Fibroblast of peridontal ligament (primary cell): ENCODE data around the gene COL23A1.

Experiments used
- DNase-seq: peaks from one replicate; pipeline ENCODE4 v3.0.0-alpha.2; 2010; ENCODE audit errors: extremely low read depth

The COL23A1 gene

DNA sequence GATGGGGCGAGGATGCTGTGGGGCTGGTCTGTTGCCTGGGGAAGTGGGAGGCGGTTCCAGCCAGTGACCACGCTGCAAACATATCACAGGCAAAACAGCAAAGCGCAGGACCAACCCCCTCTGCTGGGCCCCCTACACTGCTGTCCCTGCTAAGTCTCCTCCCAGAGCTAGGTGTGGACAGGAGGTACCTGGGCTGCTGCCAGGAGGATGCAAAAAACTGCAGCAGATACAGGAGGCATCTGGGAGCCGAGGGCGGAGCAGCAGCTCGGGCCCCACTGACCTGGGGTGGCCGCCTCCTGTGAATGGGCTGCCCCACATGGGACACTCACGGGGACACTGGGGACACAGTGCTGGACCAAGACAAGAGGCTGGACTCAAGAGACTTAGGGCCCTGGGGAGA, 309.6 kb downstream of the COL23A1 start:
- DNase-seq, result no peak

GRCh38 chr5:178279723-178280438, 310.3 kb downstream of the COL23A1 start:
- peak; percentile 37 for DNase-seq

DNA sequence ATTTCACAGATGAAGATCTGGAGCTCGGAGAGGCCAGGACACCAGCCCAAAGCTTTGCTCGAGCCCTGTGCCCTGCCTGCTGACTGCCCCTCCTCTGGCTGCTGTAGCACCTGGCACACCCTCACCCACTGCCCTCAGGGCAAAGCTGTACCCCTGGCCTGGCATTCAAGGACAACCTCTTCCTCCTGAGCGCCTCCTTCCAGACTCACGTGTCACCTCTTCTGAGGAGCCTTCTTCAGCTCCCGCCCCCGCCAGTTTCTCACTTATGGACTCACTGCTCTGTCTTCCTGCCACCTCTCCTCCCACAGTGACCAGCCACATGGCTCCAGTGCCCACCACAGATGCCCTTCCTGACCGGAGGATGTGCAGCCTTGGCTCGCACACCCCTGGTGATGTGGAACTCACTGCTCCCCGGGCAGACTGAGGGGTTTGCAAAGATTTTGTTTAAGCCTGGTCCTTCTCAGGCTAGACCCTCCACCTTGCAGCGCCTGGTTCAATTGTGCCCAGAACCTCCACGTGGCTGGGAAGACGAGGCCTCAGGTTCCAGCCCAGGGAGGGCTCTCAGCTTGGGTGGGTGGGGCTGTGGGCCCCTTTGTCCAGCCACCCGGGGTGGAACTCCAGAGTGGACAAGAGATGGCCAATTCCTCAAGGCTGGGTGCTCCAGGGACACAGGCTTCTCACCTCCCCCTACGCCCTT, 311.0 kb downstream of the COL23A1 start:
- DNase-seq, result no peak

- DNase-seq, result no peak
Observed at GRCh38 chr5:178278358-178279023, 311.7 kb downstream of the COL23A1 start.

DNA sequence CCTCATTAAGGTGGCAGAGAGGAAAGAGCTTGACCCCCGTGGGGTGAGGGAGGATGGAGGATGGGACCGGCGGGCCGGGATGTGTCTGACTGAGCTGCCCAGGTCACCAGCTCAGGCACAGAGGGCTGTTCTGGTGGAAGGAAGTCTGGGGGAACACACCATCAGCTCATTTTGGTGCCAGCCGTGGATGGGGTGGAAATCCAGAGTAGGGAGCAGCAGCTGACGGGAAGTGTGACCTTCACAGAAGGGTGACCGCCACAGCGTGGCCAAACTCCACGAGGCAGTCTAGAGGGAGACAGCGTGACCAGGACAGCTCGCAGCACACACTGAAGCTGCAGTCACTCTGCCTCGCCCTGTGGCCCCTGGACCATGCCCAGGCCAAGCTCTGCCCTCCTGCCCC, 312.3 kb downstream of the COL23A1 start:
- no peak for DNase-seq

- DNase-seq, result no peak
Observed at GRCh38 chr5:178277346-178277745, 312.8 kb downstream of the COL23A1 start.

DNA sequence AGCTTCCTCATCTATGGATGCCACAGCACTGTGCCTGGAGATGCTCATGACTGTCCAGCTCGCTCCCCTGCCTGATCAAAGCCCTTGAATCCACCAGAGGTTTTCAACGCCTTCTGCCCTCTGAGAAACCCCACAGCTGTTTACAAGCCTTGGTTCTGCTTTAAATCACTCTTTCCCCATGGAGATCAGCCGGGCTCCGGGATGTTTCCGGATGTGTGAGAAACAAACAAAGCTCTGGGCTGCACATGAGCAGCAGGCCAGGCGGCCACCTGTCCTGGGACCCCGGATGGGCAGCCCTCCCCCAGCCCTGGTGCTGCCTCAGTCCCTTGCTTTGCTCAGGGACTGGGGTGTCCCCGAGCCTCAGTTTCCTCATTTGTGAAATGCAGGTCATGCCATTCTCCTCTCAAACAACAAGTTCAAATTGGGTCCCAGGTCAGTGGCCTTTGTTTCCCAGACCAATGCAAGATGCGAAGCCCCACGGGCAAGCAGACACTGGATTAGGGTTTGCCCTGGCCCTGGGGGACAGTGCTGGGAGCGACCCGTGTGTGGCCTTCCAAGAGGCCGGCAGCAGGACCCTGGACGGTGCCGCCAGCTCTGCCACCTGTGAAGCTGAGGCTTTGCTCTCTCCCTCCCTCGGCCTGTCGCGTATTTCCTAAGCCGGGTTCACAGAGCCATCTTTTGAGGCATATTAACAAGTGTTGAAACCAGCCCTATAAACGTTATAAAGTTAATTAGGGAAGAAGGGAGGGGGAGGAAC, 315.2 kb downstream of the COL23A1 start:
- no peak for DNase-seq

DNA sequence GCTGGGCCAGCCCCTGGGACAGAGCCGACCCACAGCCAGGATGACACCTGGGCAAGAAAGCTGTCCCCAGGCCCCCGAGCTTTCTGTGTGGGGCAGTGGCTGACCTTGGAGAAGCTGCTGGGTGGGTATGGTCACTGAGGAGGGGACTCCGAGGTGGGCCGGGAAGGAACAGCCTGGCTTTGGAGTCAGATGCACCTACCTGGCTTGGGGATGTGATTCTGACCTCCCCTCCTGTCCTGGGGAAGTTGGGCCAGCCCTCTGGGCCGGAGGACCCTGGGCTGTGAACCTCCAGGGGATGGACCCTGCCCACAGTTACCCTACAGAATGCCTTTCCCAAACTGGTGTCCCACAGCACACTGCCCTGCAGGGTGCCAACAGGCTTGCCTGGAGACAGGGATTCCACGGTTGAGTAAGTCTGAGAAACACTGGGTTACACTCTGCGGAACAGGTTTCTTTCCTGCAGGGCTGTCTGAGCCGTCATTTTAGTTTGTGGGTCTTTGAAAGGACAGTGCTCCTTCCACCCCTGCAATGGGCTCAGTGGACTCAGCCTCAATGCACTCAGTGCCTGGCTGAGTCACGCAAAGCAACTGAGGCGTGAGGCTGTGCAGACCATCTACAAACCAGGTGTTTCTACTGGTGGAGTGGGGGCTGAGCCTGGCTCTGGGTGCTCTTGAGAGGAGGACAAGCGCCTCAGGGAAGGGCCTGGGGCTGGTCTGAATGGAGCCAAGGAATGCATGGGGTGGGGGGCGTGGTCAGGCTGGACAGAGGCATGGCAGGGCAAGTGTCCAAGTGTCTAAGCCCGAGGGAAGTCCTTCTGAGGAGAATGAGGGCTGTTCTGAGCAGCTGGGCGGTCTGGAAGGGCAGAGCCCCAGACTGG, 316.3 kb downstream of the COL23A1 start:
- no peak for DNase-seq

- no peak for DNase-seq
Observed at GRCh38 chr5:178273041-178273440, 317.2 kb downstream of the COL23A1 start.

GRCh38 chr5:178272591-178272990, 317.6 kb downstream of the COL23A1 start:
- DNase-seq, result no peak

DNA sequence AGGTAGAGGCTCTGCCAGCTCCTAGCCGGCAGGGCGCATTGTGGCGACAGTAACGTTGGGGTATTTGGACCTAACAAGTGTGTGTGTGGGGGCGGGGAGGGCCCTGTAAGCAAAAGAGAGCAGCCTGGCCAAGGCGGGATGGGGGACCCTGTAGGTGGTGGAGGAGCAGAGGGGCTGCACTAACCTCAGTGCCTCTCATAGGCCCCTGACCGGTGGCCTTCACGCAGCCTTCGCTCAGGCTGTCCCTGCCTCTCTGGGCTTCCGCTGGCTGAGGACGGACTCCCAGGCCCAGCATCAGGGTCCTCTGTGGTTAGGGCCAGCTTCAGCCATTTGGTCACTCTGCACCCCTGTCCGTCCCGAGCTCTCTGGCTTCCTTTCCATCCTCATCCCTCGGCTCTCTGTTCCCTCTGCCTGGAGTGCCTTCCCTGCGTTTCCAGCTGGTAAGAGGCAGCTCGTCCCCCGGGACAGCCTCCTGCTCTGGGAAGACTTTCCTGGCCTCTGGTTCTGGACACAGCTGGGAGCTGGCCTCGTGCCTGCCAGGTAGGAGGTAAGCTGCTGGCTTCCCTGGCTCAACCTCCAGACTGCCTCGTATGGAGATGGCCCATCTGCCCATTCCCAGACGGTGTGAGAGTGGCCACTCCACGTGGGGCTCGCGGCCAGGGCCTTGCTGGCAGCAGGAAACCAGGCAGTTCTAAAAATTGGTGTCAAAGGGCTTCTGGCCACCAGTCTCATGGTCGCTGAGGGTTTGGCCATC, 318.3 kb downstream of the COL23A1 start:
- DNase-seq, result no peak

DNA sequence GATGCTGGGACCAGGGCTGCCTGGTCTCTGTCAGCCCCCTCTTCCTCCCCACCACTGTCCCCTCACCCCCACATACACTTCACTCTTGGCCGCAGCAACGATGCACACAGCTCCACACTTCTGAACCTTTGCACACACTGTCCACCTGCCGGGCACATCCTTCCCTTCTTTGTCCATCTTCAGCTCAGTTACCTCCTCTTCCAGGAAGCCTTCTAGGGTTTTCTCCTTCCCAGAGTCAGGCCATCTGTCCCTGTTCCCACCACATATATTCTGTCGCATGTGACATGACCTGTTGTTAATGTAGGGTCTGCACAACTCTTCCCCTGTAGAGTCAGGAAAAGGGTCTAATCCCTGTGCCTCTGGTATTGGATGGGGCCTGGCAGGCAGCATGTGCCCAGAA, 319.0 kb downstream of the COL23A1 start:
- DNase-seq, result no peak

GRCh38 chr5:178269499-178269898, 320.7 kb downstream of the COL23A1 start:
- no peak for DNase-seq

- DNase-seq, result no peak
Observed at GRCh38 chr5:178267876-178268275, 322.3 kb downstream of the COL23A1 start.

DNA sequence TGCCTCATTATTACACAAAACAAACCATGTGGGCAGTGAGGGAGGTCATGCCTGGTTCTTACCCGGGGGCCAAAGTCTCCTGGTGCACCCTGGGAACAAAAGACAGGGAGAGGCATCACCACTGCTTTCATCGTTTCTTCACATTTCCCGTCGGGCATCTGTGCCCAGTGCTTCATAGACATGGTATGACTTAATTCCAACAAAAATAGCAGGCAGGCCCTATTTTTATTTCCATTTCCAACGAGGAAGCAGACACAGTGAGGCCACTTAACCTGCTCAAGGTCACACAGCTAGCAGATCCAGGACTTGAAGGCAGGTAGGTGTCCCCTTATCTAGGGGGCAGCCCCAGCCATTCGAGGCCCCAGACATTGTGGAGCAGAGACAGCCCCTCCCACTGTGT, 322.9 kb downstream of the COL23A1 start:
- no peak for DNase-seq

DNA sequence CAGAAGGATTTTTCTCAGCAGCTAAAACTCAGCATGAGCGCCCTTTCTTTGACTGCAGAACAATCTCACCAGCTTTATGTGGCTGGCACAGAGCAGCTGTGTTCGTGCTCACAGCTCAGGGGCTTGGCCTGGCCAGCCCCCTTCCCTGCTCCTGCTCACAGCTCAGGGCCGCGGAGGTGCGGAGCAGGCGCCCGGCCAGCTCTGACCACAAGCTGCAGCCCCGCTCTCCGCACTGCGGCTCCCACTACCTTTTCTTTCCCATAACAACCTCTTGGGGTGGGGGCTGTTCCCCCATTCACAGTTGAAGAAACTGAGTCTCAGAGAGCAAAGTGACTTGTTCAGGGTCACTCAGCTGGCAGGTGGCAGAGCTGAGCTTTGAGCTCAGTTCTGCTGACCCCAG, 323.6 kb downstream of the COL23A1 start:
- DNase-seq, result no peak

DNA sequence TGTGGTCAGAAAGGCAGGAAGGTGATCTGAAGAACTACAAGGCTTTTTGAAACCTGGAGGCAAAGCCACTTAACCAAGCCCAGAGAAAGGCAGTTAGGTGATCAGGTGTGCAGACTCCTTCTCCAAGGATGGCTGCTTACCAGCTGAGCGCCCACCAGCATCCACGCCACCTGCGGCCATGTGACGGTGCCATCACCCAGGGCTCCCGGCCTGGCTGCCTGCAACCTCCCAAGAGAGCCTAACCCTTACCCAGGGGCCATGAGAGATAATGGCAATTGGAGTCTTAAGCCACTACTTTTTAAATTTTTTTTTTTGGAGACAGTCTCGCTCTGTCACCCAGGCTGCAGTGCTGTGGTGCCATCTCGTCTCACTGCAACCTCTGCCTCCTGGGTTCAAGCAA, 324.4 kb downstream of the COL23A1 start:
- no peak for DNase-seq

DNA sequence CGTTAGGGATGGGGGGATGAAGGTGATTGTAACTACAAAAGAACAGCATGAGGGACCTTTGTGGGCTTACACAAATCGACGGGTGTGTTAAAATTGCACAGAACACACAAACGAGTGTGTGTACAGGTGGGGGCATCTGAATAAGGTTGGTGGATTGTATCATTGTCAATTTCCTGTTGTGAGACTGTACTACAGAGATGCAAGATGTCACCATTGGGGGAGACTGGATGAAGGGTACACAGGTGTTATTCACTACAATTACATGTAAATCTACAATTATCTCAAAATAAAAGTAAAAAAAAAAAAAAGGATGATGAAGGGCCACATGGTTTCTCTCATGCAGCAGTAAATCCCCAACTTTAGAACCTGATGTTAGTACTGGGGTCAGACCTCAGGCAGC, 326.1 kb downstream of the COL23A1 start:
- DNase-seq, result no peak

DNA sequence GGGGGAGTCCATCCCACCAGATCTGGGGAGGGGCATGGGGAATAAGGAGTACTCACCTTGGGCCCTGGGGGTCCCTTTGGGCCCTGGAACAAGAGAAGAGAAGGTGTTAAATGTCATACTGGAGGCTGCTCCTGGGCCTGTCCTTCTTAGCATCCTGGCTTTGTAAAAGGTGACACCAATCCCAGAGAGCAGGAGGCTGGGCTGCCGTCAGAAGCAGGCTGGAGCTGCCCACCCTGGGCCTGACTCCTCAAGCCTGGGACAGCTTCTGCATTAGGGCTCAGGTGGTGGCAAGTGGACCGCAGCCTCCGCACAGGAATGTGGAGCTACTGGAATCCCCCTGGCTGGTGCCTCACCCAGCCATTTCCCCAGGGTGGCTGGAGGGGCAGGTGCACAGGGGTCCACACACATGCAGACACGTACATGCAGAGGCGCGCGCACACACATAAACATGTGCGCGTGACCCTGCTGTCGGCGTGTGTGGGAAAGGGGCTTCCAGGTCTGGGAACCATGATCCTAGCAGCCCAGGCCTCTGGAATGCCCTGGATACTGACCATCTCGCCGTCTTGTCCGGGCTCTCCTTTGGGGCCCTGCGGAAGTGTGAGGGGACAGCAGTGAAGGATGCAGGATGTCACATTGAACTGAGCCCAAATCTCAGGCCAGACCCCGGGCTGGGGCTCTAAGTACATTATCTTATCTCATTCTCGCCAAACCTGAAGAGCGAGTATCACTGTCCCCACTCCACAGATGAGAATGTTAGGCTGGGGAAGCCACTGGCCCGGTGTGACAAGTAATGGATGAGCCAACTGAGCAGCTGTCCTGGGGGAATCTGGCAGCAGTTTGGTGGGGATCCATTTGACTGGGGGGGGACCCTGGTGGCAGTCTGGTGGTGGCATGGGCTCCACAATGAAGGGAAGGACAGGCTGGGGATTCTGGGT, 328.3 kb downstream of the COL23A1 start:
- DNase-seq, result no peak
